NCI-H146 treated with DMSO at 0.1 percent for 48 hours (cell line): ENCODE measurements around the gene CTSC.
"Not testable (repeated sequence)": the region's sequence is repeated elsewhere in the genome, so short reads cannot be mapped to it uniquely, and the experiment has no call there.

Experiments
- DNase-seq: peaks from one replicate; lab custom pipeline; 2025; ENCODE audit not compliant: unreplicated experiment; lab: John Stamatoyannopoulos, UW

CTSC gene

DNA sequence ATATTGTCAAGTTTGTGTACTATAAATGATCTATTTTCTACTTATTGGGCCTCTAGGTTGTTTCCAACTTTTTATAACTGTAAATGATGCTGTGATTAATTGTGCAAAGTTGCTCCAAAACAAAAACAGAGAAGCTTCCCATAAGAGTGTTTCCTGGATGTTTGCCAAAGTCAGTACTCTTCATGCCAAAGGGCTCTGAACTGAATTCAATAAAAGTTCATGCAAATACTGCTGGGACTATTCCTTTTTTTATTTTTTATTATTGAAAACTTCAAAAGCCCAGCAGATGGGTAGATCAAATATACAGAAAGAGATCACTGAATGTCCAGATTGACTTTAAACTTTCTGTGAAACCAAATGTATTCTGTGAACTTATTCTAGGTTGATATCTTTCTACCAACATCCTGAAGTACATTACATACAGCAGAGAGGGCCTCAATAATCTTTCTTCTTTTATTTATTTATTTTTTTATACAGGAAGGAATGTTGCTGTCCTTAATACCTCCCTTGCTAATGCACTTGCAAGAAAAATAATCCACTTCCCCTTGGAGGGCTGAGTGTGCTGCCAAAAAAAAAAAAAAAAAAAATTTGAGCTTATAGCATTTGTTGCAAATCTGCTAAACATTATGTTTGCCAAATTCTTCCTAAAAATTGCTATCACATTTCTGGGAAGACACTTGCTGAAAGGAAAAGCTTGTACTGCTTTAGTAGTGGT, 53.0 kb downstream of the CTSC start:
- DNase-seq, result no peak

DNA sequence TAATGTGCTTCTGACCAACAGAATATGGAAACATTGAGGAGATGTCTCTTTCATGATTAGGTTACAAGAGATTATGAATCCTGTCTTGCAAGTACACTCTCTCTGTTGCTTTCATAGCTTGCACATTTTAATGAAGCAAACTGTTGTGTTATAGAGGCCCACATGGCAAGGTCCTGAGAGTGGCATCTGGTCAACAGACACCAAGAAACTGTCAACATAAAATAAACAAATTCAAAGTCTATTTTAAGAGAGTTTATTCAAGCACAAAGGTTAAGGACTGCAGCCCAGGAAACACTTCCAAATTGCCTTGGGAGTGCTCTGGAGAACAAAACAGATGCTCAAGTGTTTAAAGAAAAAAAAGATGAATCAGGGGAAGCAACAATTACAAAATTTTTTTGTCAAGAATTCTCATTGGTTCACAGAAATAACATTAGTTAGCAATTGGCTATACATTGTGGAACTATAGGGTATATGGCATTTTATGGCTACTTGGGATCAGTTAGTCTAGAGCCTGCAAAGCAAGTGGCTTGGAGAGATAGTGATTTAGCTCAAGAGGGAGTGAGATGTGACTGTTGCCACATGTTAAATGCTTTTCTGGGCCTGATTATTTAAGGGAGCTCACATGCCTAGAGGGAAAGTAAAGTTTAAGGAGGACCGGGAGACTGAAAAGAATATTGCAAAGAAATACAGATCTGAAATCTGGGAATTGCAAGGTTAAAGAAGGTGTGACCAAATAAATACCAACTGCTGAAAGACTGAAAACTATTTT, 54.6 kb downstream of the CTSC start:
- DNase-seq, result no peak

GRCh38 chr11:88281317-88281712, 56.2 kb downstream of the CTSC start:
- DNase-seq, result no peak

- DNase-seq, result no peak
Measured at GRCh38 chr11:88280673-88281316, 56.7 kb downstream of the CTSC start.

DNA sequence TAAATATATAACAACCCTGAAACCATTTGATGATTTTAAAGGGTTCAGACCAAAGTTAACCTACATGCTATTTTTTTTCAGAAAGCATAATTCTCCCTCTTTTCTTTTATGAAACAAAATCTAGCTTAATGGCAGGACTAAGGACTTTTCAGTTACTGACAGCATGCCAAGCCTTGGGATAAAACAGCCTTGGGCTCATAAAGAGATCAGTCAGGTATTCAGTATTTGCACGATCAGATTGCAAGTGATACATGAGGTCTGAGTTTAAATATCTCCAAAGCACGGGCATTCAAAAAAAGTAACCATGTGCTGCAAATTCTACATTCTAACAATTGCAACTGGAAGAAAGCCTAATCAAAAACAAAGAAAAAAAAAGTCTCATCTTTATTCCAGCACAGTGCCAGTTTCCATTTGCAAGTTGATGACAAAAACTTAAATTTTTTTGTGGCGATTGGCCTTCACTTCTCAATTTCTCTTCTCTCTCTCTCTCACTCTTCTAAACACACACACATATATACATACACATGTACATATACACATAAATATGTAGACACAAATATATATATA, 60.1 kb downstream of the CTSC start:
- no peak for DNase-seq

DNA sequence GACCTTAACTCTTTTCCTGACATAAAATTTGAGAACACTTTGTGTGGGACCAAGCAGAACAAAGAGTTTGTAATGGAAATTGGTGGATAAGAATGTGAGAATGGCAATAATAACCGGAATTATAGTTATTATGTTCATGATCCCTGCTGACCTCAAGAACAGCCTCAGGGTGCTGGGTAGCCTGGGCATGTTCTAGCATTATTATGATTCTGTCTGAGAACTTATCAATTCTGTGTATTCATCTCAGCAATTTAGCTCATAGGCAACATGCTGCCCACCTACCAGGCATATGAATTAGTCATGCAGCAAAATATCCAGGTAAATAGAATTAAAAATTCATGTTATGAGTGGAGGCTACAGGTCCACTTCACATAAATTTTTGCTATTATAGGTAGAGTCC, 61.9 kb downstream of the CTSC start:
- no peak for DNase-seq

GRCh38 chr11:88266919-88267318, 70.6 kb downstream of the CTSC start:
- no peak for DNase-seq

DNA sequence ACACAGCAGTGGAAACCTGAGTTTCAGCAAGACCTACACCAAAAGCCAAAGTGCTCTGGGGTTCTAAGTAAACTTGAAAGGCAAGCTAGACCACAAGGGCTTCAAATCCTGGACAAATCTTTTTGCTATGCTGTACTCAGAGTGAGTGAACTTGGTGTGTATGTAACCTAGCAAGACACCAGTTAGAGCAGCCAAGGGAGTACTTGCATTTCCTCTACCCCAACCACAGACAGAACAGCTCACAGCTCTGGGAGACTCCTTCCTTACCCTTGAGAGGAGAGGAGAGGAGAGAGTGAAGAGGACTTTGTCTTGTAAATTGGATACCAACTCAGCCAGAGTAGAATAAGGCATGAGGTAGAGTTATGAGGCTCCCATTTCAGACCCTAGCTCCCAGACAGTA, 71.4 kb downstream of the CTSC start:
- no peak for DNase-seq

GRCh38 chr11:88259431-88259830, 78.1 kb downstream of the CTSC start:
- no peak for DNase-seq

- no peak for DNase-seq
Measured at GRCh38 chr11:88252208-88252607, 85.3 kb downstream of the CTSC start.

DNA sequence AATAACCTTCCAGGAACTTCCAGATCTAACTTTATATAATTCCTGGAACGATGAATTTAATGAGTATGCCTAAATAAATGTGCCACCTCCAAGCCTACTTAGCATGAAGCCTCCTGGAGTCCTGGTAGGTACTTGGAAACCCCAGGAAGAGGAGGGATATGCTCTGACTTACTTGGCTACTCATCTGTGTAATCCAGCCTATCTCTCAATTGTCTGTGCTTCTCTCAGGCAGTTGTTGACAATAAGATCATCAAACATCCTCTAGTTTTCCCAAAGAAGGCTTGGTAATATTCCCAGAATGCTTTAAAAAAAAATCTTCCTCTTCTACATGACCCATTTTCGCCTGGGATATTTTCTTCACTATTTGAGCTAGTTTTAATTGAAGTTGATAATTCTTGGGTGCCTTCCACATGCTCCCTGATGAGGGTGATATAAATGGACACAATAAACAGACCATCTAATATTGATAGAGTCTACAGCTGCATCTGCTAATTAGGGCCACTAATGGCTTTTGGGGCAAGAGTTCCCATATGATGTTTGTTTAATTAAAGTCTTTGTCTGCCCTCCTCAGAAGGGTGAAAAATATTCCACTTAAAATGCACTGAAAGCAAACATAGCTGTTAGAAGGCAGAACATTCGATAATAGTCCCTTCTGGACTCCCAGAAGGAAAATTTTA, 86.8 kb downstream of the CTSC start:
- DNase-seq, result no peak

GRCh38 chr11:88249706-88250105, 87.8 kb downstream of the CTSC start:
- DNase-seq, result no peak

DNA sequence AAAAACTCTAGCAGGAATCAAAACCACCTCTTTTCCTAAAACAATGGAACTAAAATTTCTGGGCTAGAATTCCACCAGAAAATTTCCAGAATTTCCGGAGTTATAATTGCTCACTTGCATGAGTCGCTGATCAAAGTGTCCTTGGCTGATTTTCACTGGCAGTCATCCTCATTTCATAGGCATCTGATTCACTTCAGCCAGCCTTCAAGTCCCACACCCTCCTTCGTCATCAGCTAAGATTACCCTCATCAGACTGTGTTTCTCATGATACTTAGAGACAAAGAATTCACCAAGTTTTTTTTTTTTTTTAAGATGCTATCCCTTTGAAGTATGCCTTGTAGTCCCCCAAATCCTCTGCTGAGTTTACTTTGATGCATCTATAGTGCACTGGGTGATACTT, 90.8 kb downstream of the CTSC start:
- no peak for DNase-seq

- DNase-seq, result not testable (repeated sequence)
Measured at GRCh38 chr11:88245576-88245975, 92.0 kb downstream of the CTSC start.
